Activated CD4-positive, alpha-beta T cell treated with anti-CD3 and anti-CD28 coated beads for 1 hour (primary cell): ENCODE measurements around the gene C12orf56.
"Not testable (repeated sequence)": the region's sequence is repeated elsewhere in the genome, so short reads cannot be mapped to it uniquely, and the experiment has no call there.

Source experiments
- DNase-seq: peaks from one replicate; pipeline ENCODE4 v3.0.0-alpha.2; 2020

Gene C12orf56

DNA sequence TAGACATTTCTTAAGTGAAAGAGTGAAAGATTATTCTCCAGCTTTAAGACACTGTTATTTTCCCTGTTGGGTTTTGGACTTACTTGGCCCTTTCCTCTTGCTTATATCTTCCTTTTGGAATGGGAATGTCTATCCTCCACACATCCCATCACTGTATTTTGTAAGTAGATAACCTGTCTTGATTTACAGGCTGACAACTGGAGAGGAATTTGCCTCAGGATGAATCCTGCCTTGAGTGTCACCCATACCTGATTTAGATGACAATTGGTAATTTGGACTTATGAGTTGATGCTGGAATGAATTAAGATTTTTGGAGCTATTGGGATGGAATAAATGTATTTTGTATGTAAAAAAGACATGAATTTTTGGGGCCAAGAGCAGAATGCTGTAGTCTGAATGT, 94.3 kb downstream of the C12orf56 start:
- no peak for DNase-seq

DNA sequence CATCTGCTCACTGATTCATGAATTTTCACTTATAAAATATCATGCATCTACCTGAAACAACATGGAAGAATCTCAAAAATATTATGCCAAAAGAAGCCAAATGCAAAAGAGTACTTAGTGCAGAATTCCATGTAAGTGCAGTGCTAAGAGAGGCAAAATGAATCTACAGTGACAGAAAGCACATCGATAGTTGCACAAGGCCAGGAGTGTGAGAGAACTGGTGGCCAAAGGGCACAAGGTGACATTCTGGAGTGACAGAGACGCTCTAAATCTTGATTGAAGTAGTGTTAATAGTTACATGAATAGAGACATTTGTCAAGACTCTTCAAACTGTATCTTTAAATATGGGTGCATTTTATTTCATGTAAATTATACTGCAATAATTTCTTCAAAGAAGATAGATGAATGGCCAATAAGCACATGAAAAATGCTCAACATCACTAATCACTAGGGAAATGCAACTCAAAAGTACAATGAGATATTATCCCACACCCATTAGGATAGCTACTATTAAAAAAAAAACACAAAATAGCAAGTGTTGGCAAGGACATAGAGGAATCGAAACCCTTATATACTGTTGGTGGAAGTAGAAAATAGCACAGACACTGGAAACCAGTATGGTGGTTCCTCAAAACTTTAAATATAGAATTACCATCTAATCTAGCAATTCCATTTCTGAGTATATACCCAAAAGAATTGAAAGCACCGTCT, 96.7 kb downstream of the C12orf56 start:
- no peak for DNase-seq

GRCh38 chr12:64293174-64293573, 97.4 kb downstream of the C12orf56 start:
- DNase-seq: not testable (repeated sequence)

DNA sequence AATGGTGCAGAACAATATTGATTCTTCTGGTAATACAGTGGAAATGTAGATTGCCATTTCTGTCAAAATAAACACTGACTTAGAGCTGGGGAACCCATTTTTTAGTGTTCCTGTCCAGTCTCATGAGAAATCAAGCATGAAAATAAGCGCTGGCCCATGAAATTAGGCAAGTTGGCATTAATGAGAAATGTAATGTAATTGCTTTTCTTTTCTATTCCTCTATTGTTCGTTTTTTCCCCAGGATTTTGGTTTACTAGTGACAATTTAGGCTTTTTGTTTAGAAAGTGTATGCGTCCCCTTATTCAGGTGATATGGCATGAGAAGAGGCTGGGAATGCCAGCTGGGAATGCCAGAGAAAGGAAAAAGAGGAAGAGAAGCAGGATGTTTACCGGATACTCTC, 104.0 kb downstream of the C12orf56 start:
- DNase-seq: no peak

- DNase-seq: no peak
Measured at GRCh38 chr12:64284256-64284655, 106.3 kb downstream of the C12orf56 start.

GRCh38 chr12:64278421-64278820, 112.1 kb downstream of the C12orf56 start:
- no peak for DNase-seq

DNA sequence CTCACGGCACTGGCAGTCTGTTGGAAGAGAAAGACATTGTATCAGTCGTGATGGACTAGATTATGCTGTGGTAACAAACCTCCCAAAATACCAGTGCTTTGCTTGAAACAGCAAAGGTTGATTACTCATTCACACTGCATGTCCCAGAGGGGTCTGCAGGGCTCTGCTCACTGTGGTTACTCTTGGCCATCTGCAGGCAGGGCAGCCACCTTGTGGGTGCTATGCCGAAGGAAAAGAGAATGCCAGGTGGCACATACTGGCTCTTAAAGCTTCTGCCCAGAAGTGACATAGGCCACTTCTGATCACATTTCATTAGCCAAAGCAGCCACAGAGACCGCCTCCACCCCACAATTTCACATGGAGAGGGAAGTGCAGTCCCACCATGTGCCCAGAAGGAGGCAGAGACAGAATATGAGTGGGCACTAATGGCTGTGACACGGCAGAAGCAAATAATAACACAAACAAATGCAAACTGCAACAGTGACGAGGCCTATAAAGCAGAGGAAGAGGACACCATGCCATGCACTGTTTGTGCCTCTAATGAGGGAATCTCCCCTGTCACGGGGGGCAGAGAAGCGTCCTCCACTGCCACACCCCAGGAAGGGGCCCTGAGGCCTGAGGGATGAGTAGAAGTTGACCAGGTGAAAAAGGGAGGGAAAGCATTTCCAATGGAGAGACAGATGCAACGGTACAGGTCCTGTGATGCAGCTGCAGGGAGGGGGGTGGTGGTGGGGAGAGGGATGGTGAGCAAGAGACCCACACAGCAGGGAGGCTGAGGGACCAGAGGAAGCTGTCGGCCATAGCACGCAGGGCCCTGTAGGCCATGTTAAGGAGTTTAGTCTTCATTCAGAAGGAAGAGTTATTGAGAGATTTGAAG, 116.8 kb downstream of the C12orf56 start:
- no peak for DNase-seq

DNA sequence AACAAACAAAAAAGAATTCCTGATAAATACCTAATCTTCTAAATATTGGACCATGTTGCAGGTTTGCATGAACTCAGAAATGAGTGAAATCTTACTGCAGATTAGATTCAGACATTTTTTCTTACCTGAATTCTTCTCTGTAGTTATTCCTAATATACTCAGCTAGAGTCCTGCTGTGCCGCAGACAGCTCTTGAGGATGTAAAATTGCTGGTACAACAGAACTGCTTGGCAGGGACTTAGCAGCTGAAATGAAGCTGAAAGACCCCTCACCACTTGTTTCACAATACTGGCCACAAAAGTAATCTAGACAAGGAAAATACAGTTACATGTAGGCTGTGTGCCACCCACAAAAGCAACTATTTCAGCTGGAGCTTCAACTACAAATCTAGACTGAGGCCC, 120.1 kb downstream of the C12orf56 start:
- no peak for DNase-seq

GRCh38 chr12:64269161-64269560, 121.4 kb downstream of the C12orf56 start:
- no peak for DNase-seq

- DNase-seq: no peak
Measured at GRCh38 chr12:64268409-64268808, 122.1 kb downstream of the C12orf56 start.

- no peak for DNase-seq
Measured at GRCh38 chr12:64265839-64266238, 124.7 kb downstream of the C12orf56 start.

- no peak for DNase-seq
Measured at GRCh38 chr12:64261813-64262212, 128.7 kb downstream of the C12orf56 start.

DNA sequence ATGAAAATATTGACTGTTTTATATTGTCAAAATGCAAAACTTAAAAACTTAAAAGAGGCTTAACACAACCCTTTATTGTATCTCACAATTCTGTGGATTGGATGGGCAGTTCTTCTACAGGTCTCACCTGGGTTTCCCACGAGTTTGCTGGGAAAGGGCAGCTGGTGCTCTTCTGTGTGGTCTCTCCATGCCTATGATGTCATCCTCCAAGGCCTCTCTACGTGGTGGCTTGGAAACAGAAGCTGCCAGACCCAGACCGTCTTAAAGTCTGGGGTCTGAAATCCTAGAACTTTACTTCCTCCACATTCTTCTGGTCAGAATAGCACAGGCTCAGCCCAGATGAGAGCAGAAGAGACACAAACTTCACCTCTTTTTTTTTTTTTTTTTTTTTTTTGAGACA, 132.0 kb downstream of the C12orf56 start:
- no peak for DNase-seq

DNA sequence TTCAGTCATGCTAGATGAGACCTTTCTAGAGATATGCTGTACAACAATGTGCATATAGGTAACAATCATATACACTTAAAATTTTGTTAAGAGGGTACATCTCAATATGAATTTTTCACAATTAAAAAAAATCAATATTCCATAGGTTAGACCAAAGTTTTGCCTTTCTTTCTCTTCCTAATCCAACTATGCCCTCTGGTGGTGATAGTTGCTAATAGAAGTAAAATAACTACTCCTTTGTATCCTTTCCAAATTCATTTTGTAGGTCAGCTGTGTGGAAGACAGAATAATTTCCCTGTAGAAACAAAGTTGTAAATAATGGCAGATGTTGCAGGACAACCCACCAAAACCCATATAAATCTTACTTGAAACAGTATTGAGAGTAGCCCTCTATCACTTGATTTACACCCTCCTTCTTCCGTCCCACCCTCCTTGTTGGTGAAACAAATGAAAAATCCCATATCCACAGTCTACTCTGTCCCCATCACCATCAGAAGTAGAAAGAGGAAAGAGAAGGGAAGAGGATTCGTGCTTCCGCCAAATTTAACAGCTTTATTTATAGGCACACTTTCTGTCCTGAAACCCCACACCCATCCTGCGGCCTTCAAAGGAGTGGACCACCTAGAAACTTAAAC, 134.3 kb downstream of the C12orf56 start:
- DNase-seq: no peak

DNA sequence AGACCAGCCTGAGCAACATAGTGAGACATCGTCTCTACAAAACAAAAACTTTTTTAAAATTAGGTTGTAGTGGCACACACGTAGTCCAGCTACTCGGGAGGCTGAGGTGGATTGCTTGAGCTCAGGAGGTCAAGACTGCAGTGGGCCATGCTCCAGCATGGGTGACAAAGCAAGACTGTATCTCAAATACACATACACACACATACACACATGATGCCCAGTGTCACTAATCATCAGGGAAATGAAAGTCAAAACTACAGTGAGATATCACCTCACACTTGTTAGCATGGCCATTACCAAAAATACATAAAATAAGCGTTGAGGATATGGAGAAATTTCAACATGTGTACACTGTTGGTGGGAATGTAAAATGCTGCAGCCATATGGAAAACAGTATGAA, 135.3 kb downstream of the C12orf56 start:
- no peak for DNase-seq

- DNase-seq: no peak
Measured at GRCh38 chr12:64253356-64253755, 137.2 kb downstream of the C12orf56 start.

- DNase-seq: no peak
Measured at GRCh38 chr12:64252681-64253080, 137.9 kb downstream of the C12orf56 start.

DNA sequence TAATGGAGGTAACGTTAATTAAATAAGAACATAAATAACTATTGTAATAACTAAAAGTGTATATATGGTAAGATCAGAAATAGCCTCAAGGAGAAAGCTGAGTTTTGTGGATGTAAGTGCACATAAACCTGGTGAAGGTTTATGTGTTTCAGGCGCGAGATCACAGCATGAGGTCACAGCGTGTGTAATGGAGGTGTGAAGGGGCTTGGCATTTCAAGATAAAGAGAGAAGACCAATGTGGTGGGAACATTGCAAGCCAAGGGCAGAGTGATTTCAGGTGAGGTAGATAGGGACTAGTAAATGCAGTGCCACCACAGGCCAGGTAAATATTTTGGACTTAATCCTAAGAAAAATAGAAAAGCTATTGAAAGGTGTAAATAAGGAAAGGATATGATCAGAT, 146.7 kb downstream of the C12orf56 start:
- no peak for DNase-seq

- no peak for DNase-seq
Measured at GRCh38 chr12:64240781-64241180, 149.8 kb downstream of the C12orf56 start.

DNA sequence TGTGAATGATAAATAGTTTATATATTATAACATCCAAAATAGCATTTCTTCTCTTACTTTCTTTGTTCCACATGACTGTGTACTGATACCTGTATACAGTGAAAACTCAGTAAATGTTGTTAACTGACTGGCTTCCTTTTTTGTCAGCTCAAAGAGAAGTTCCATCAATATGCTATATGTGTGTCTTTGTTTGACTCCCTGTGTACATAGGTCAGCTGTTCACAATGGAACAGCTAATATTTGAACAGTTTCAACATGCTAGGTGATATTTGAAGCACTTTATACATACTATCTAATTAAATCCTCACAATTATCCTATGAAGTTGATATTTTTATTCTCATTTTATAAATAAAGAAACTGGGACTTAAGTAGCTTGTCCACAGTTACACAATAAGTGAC, 153.2 kb downstream of the C12orf56 start:
- no peak for DNase-seq

DNA sequence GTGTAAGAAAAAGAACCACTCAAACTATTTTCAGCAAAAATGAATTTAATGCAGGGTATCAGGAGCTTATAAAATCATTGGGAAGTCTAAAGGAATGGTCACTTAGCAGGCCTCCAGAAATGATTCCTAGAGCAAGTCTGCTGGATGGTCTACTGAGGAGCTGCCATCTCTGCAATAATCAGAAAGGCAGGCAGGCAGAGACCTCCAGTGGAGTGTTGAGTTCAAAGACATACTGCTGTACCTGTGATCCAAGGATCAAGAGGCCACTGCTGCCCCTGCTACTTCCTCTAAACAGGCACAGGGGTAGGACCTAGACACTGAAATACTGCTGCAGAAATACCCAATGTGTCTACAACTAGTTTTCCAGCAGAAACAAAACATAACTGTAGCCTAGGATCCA, 154.0 kb downstream of the C12orf56 start:
- no peak for DNase-seq

GRCh38 chr12:64232196-64232595, 158.4 kb downstream of the C12orf56 start:
- DNase-seq: no peak

DNA sequence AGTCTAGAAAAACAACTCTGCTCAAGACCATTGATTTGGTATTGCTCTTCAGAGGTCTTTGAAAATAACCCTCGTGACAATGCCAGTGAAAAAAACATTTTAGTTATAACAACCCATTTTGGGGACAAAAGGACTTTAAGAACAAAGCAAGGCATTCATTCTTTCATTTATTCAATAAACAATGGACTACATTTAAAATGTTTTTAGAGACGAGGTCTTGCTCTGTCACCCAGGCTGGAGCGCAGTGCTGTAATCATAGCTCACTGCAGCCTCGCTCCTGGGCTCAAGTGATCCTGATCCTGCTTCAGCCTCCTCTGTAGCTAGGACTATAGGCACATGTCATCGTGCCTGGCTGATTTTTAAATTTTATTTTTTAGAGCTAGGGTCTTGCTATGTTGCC, 160.8 kb downstream of the C12orf56 start:
- DNase-seq: no peak

- no peak for DNase-seq
Measured at GRCh38 chr12:64229240-64229639, 161.3 kb downstream of the C12orf56 start.
